Calu3 (cell line): ENCODE results near the gene CAMK1. TPM values are rescaled to one million over a fixed set of nuclear protein-coding genes. Genes with fewer than 3 reads are reported as not detected.
"Not testable (repeated sequence)": the region's sequence is repeated elsewhere in the genome, so short reads cannot be mapped to it uniquely, and the experiment has no call there.

ENCODE experiments used
- BruUV-seq: library from RNA; stranded (reverse); fragments of 400-500 nt; replicated peaks from 2 replicates; lab custom pipeline; 2021; lab: Mats Ljungman, UMichigan
- CTCF ChIA-PET: fragments of 300-600 bp; sonication (Branson Sonifier 250); formaldehyde crosslinking; loops from one replicate; lab custom pipeline; 2022; ENCODE audit warnings: antibody characterized with exemption; lab: Charles Lee
- DNase-seq: peaks from one replicate; pipeline ENCODE4 v3.0.0; 2022
- H3K27ac Mint-ChIP-seq: one replicate; pipeline ENCODE4 v1.8.0; 2022; ENCODE audit warnings: mixed read lengths; ENCODE audit not compliant: unreplicated experiment
- H3K27me3 Mint-ChIP-seq: one replicate; pipeline ENCODE4 v1.8.0; 2022; ENCODE audit warnings: mixed read lengths; ENCODE audit not compliant: unreplicated experiment
- H3K36me3 Mint-ChIP-seq: one replicate; pipeline ENCODE4 v1.8.0; 2022; ENCODE audit warnings: mild to moderate bottlenecking, moderate library complexity, mixed read lengths; ENCODE audit not compliant: insufficient read depth, unreplicated experiment
- H3K4me1 Mint-ChIP-seq: one replicate; pipeline ENCODE4 v1.8.0; 2022; ENCODE audit warnings: mild to moderate bottlenecking, low read depth, mixed read lengths; ENCODE audit not compliant: unreplicated experiment
- H3K4me3 Mint-ChIP-seq: one replicate; pipeline ENCODE4 v1.8.0; 2022; ENCODE audit warnings: mild to moderate bottlenecking, low read depth, moderate library complexity, mixed read lengths; ENCODE audit not compliant: unreplicated experiment
- H3K9me3 Mint-ChIP-seq: one replicate; pipeline ENCODE4 v1.8.0; 2022; ENCODE audit warnings: low read depth, mixed read lengths; ENCODE audit not compliant: unreplicated experiment
- intact Hi-C: fragments of 100-400 bp; cut with micrococcal nuclease; formaldehyde crosslinking; loops from one replicate; pipeline ENCODE4 v1.10.0; 2022; ENCODE audit not compliant: unreplicated experiment
- total RNA-seq: library from RNA; stranded (reverse); gene quantifications from 2 replicates; pipeline ENCODE4 v1.2.3, GENCODE V29; 2022
- TF ChIP-seq, protein P1 (sequence below): fragments of 200-600 bp; IDR thresholded peaks from one replicate; pipeline ENCODE4 v1.8.0; 2022; ENCODE audit warnings: antibody characterized with exemption; ENCODE audit not compliant: unreplicated experiment

The CAMK1 gene
- total RNA-seq, 1 experiment from 2014 or later: 7.2 TPM

- TF ChIP-seq, protein P1, sequence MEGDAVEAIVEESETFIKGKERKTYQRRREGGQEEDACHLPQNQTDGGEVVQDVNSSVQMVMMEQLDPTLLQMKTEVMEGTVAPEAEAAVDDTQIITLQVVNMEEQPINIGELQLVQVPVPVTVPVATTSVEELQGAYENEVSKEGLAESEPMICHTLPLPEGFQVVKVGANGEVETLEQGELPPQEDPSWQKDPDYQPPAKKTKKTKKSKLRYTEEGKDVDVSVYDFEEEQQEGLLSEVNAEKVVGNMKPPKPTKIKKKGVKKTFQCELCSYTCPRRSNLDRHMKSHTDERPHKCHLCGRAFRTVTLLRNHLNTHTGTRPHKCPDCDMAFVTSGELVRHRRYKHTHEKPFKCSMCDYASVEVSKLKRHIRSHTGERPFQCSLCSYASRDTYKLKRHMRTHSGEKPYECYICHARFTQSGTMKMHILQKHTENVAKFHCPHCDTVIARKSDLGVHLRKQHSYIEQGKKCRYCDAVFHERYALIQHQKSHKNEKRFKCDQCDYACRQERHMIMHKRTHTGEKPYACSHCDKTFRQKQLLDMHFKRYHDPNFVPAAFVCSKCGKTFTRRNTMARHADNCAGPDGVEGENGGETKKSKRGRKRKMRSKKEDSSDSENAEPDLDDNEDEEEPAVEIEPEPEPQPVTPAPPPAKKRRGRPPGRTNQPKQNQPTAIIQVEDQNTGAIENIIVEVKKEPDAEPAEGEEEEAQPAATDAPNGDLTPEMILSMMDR: no peak
- BruUV-seq: no TSS peak
- DNase-seq: no peak
Observed at GRCh38 chr3:9778143-9779074, 8.7 kb upstream of the CAMK1 start.

GRCh38 chr3:9777694-9778021 lies 7.9 kb upstream of the CAMK1 start:
- no peaks in the 10 kb centered on the region for H3K4me1 Mint-ChIP-seq
- TF ChIP-seq, protein P1: no peak
- no peaks in the 10 kb centered on the region for H3K9me3 Mint-ChIP-seq
- BruUV-seq: no TSS peak
- H3K27ac Mint-ChIP-seq: no peak overlapping the region
- H3K27me3 Mint-ChIP-seq: no peaks in the 10 kb centered on the region
- H3K36me3 Mint-ChIP-seq: peaks cover 14% of the 10 kb centered on the region
- intact Hi-C loops: no loop called here
- CTCF ChIA-PET: no interaction called here
- no peak overlapping the region for H3K4me3 Mint-ChIP-seq
- DNase-seq: no peak

More at GRCh38 chr3:9778143-9779074, 8.7 kb upstream of the CAMK1 start:
- Mint-ChIP-seq H3K4me3 (no peak overlapping the region), H3K27me3 (no peaks in the 10 kb centered on the region), H3K4me1 (no peaks in the 10 kb centered on the region), H3K9me3 (no peaks in the 10 kb centered on the region), H3K27ac (no peak overlapping the region), H3K36me3 (peaks cover 19% of the 10 kb centered on the region)
- CTCF ChIA-PET: no interaction called here
- intact Hi-C loops: no loop called here

DNA sequence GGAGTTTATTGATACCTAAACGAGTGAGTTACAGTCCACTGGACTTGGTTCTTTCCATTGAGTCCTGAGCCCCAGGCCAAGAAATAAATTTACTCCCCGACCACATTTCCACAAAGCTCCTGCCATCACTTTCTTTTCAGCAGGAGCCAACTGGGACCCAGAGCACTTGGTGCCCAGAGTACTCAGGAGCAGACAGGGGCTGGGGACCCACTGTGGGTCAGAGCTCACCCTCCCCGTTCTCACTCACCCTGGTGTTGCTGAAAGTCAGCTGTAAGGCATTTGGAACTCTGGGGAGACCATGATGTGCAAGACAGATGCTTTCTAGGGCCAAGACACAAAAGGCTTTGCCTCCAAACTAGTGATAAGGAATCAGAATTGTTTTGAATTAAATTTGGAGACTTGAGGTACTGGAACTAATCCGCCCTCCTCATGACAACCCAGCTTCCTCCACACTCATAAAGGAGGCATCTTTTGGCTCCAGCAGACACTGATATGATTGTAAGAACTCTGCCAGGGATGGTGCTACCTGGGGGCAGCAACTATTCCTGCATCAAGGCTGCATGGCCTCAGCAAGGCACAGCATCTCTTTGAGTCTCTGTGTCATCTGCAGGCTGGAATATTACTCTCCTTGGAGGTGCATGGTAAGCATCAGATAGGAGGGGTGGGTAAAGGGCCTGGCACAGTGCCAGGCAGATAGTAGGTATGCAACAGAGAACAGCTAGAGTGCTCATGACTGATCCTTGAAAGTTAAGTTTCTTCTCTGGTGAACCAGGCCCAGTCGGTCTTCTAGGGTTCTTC lies 7.3 kb upstream of the CAMK1 start:
- no peak for DNase-seq
- Mint-ChIP-seq H3K4me3 (no peak overlapping the region), H3K27ac (no peak overlapping the region), H3K36me3 (peaks cover 9% of the 10 kb centered on the region), H3K27me3 (no peaks in the 10 kb centered on the region), H3K9me3 (no peaks in the 10 kb centered on the region), H3K4me1 (no peaks in the 10 kb centered on the region)
- intact Hi-C loops: no loop called here
- no TSS peak for BruUV-seq
- TF ChIP-seq, protein P1: no peak
- CTCF ChIA-PET: interaction anchor here (0.7 kb wide), 1 partner anchor 166 kb away, joined by 3 read pairs; no protein-coding TSS in a partner anchor

- BruUV-seq, H3K9me3 Mint-ChIP-seq, intact Hi-C loops, CTCF ChIA-PET, H3K27me3 Mint-ChIP-seq, DNase-seq: not testable (repeated sequence)
- H3K4me1 Mint-ChIP-seq: peaks cover 20% of the 10 kb centered on the region
- peaks cover 27% of the 10 kb centered on the region for H3K36me3 Mint-ChIP-seq
- peak overlapping the region; percentile 1 for H3K27ac Mint-ChIP-seq
- H3K4me3 Mint-ChIP-seq: peak overlapping the region; percentile 73
Observed at GRCh38 chr3:9771007-9771406, 1.3 kb upstream of the CAMK1 start.
